H9 (cell line): ENCODE data around the gene ADAMTS17. TPM values are rescaled to one million over a fixed set of nuclear protein-coding genes. Genes with fewer than 3 reads are reported as not detected.

Source experiments
- DNase-seq: peaks from one replicate; pipeline ENCODE4 v3.0.0-alpha.2; 2017
- H2AFZ ChIP-seq: one replicate; pipeline ENCODE4 v1.6.1; 2013; ENCODE audit warnings: mild to moderate bottlenecking, low read length, control low read depth, moderate library complexity
- H2AK5ac ChIP-seq: 2 replicates; pipeline ENCODE4 v1.6.1; 2013; ENCODE audit warnings: low read length, control low read depth, mixed read lengths; ENCODE audit not compliant: insufficient read length
- H2BK120ac ChIP-seq: one replicate; pipeline ENCODE4 v1.6.1; 2013; ENCODE audit warnings: low read depth, mild to moderate bottlenecking, low read length, control low read depth, inconsistent platforms; ENCODE audit not compliant: poor library complexity, severe bottlenecking
- H2BK12ac ChIP-seq: 2 replicates; pipeline ENCODE4 v1.6.1; 2013; ENCODE audit warnings: low read length, control low read depth, mixed read lengths, low read depth; ENCODE audit not compliant: insufficient read length
- H2BK15ac ChIP-seq: 2 replicates; pipeline ENCODE4 v1.6.1; 2013; ENCODE audit warnings: low read depth, low read length, control low read depth
- H2BK20ac ChIP-seq: one replicate; pipeline ENCODE4 v1.6.1; 2013; ENCODE audit warnings: low read depth, mild to moderate bottlenecking, low read length, control low read depth, inconsistent platforms; ENCODE audit not compliant: poor library complexity, severe bottlenecking
- H2BK5ac ChIP-seq: 2 replicates; pipeline ENCODE4 v1.6.1; 2013; ENCODE audit warnings: low read length, control low read depth, mixed read lengths; ENCODE audit not compliant: insufficient read length
- H3K14ac ChIP-seq: 2 replicates; pipeline ENCODE4 v1.6.1; 2013; ENCODE audit warnings: low read length, control low read depth; ENCODE audit not compliant: insufficient read depth
- H3K18ac ChIP-seq: 2 replicates; pipeline ENCODE4 v1.6.1; 2013; ENCODE audit warnings: low read depth, mild to moderate bottlenecking, mixed read lengths, low read length, control low read depth; ENCODE audit not compliant: insufficient read length
- H3K23ac ChIP-seq: 2 replicates; pipeline ENCODE4 v1.6.1; 2013; ENCODE audit warnings: low read length, control low read depth, mixed read lengths, low read depth; ENCODE audit not compliant: insufficient read length
- H3K23me2 ChIP-seq: 2 replicates; pipeline ENCODE4 v1.6.1; 2013; ENCODE audit warnings: low read depth, mild to moderate bottlenecking, mixed read lengths, low read length, control low read depth; ENCODE audit not compliant: insufficient read length, poor library complexity, severe bottlenecking
- H3K27ac ChIP-seq: 2 replicates; pipeline ENCODE4 v1.5.1; 2013; ENCODE audit warnings: low read length, control low read depth, mixed read lengths, low read depth; ENCODE audit not compliant: insufficient read length
- H3K27me3 ChIP-seq: 2 replicates; pipeline ENCODE4 v1.6.1; 2013; ENCODE audit warnings: low read length, control low read depth, inconsistent platforms; ENCODE audit not compliant: insufficient read depth
- H3K4ac ChIP-seq: 2 replicates; pipeline ENCODE4 v1.6.1; 2013; ENCODE audit warnings: low read depth, mild to moderate bottlenecking, control low read depth, inconsistent platforms, low read length, moderate library complexity
- H3K4me1 ChIP-seq: 2 replicates; pipeline ENCODE4 v1.6.1; 2013; ENCODE audit warnings: low read length, control low read depth, inconsistent platforms; ENCODE audit not compliant: insufficient read depth
- H3K4me2 ChIP-seq: 2 replicates; pipeline ENCODE4 v1.6.1; 2013; ENCODE audit warnings: low read length, control low read depth, mixed read lengths; ENCODE audit not compliant: insufficient read length, insufficient read depth
- H3K56ac ChIP-seq: 2 replicates; pipeline ENCODE4 v1.6.1; 2013; ENCODE audit warnings: low read depth, mild to moderate bottlenecking, mixed read lengths, low read length, control low read depth; ENCODE audit not compliant: insufficient read length
- H3K79me1 ChIP-seq: 2 replicates; pipeline ENCODE4 v1.6.1; 2013; ENCODE audit warnings: low read depth, mild to moderate bottlenecking, moderate library complexity, low read length, control low read depth, inconsistent platforms; ENCODE audit not compliant: insufficient read depth, poor library complexity, severe bottlenecking
- H3K79me2 ChIP-seq: 2 replicates; pipeline ENCODE4 v1.6.1; 2013; ENCODE audit warnings: low read length, control low read depth, inconsistent platforms; ENCODE audit not compliant: insufficient read depth
- H3K9ac ChIP-seq: 2 replicates; pipeline ENCODE4 v1.6.1; 2013; ENCODE audit warnings: low read length, control low read depth, mixed read lengths; ENCODE audit not compliant: insufficient read length; ENCODE audit errors: extremely low read depth
- H3K9me3 ChIP-seq: one replicate; pipeline ENCODE4 v1.6.1; 2013; ENCODE audit warnings: low read depth, low read length, inconsistent platforms; ENCODE audit not compliant: control insufficient read depth
- H3T11ph ChIP-seq: one replicate; pipeline ENCODE4 v1.6.1; 2013; ENCODE audit warnings: mild to moderate bottlenecking, low read length, control low read depth, inconsistent platforms
- H4K20me1 ChIP-seq: one replicate; pipeline ENCODE4 v1.6.1; 2013; ENCODE audit not compliant: control insufficient read depth, insufficient read length, insufficient read depth
- H4K5ac ChIP-seq: 2 replicates; pipeline ENCODE4 v1.6.1; 2013; ENCODE audit warnings: low read depth, mild to moderate bottlenecking, mixed read lengths, low read length, control low read depth; ENCODE audit not compliant: insufficient read length
- H4K8ac ChIP-seq: replicated peaks from 2 replicates; pipeline ENCODE4 v1.6.1; 2013; ENCODE audit warnings: low read length, control low read depth, mixed read lengths, low read depth; ENCODE audit not compliant: insufficient read length
- H4K91ac ChIP-seq: 2 replicates; pipeline ENCODE4 v1.6.1; 2013; ENCODE audit warnings: low read depth, mild to moderate bottlenecking, moderate library complexity, mixed read lengths, low read length, control low read depth; ENCODE audit not compliant: insufficient read length
- H3K27ac Mint-ChIP-seq, 3 experiments: 2 replicates in 2 of 3; 3 replicates in 1 of 3; pipeline ENCODE4 v1.8.0; 2020 to 2021; ENCODE audit warnings: mixed read lengths in 3 of 3, mild to moderate bottlenecking in 1 of 3, moderate library complexity in 1 of 3
- H3K27me3 Mint-ChIP-seq: 2 replicates; pipeline ENCODE4 v1.8.0; 2021; ENCODE audit warnings: low read depth, mild to moderate bottlenecking, moderate library complexity, mixed read lengths
- H3K36me3 Mint-ChIP-seq, 3 experiments: 2 replicates in 2 of 3; 3 replicates in 1 of 3; pipeline ENCODE4 v1.8.0; 2020 to 2021; ENCODE audit warnings: low read depth in 3 of 3, mixed read lengths in 3 of 3; ENCODE audit not compliant: insufficient read depth in 1 of 3
- H3K4me1 Mint-ChIP-seq, 2 experiments: 2 replicates each; pipeline ENCODE4 v1.8.0; 2020; ENCODE audit warnings: mixed read lengths in 2 of 2
- H3K4me3 Mint-ChIP-seq, 2 experiments: 2 replicates in 1 of 2; 3 replicates in 1 of 2; pipeline ENCODE4 v1.8.0; 2020 to 2021; ENCODE audit warnings: mild to moderate bottlenecking in 2 of 2, mixed read lengths in 2 of 2, moderate library complexity in 1 of 2
- H3K9me3 Mint-ChIP-seq, 2 experiments: 2 replicates in 1 of 2; 3 replicates in 1 of 2; pipeline ENCODE4 v1.8.0; 2020; ENCODE audit warnings: mild to moderate bottlenecking in 2 of 2, mixed read lengths in 2 of 2, moderate library complexity in 1 of 2
- WGBS: extraction: QIAGEN DNeasy Blood & Tissue Kit; methylation state at CpG from one replicate; pipeline ENCODE4 v1.1.7; 2013; ENCODE audit warnings: missing lambda C conversion rate, low lambda C conversion rate, mixed read lengths; ENCODE audit not compliant: insufficient read length; ENCODE audit errors: extremely low coverage; 5-methylcytosine and 5-hydroxymethylcytosine counted together
- total RNA-seq: library from RNA; stranded (reverse); gene quantifications from 2 replicates; pipeline ENCODE4 v1.2.1, GENCODE V29; 2021
- TF ChIP-seq, protein P1 (sequence below): fragments of 200-600 bp; sonication (generic); conservative IDR thresholded peaks from 3 replicates; pipeline ENCODE4 v1.8.0; 2021; ENCODE audit warnings: antibody characterized with exemption, mild to moderate bottlenecking

Gene ADAMTS17
- total RNA-seq, 1 experiment from 2014 or later = 2.9 TPM

GRCh38 chr15:99944131-99944530, 397.6 kb downstream of the ADAMTS17 start:
- H2AK5ac ChIP-seq = no peak overlapping the region

More at GRCh38 chr15:99944131-99944530, 397.6 kb downstream of the ADAMTS17 start:
- no peak overlapping the region for H3K4me2 ChIP-seq
- no peak overlapping the region for H2BK15ac ChIP-seq
- no peak overlapping the region for H4K91ac ChIP-seq
- Mint-ChIP-seq H3K27ac (no peak overlapping the region), H3K27me3 (peaks cover 4% of the 10 kb centered on the region; the same call in 1 of the 2 replicates), H3K9me3 (peaks cover 9 to 23% of the 10 kb centered on the region in 2 experiments), H3K4me3 (no peak overlapping the region), H3K36me3 (peaks cover 0 to 7% (median 4%) of the 10 kb centered on the region in 3 experiments; a peak in 3 of 7 replicates), H3K4me1 (no peaks in the 10 kb centered on the region)
- TF ChIP-seq, protein P1, sequence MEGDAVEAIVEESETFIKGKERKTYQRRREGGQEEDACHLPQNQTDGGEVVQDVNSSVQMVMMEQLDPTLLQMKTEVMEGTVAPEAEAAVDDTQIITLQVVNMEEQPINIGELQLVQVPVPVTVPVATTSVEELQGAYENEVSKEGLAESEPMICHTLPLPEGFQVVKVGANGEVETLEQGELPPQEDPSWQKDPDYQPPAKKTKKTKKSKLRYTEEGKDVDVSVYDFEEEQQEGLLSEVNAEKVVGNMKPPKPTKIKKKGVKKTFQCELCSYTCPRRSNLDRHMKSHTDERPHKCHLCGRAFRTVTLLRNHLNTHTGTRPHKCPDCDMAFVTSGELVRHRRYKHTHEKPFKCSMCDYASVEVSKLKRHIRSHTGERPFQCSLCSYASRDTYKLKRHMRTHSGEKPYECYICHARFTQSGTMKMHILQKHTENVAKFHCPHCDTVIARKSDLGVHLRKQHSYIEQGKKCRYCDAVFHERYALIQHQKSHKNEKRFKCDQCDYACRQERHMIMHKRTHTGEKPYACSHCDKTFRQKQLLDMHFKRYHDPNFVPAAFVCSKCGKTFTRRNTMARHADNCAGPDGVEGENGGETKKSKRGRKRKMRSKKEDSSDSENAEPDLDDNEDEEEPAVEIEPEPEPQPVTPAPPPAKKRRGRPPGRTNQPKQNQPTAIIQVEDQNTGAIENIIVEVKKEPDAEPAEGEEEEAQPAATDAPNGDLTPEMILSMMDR = no peak
- H4K8ac ChIP-seq = no peak overlapping the region
- no peak overlapping the region for H3K4ac ChIP-seq
- no peaks in the 10 kb centered on the region for H3K27me3 ChIP-seq
- no peak overlapping the region for H3T11ph ChIP-seq
- no peaks in the 10 kb centered on the region for H3K4me1 ChIP-seq
- H3K9ac ChIP-seq = no peak overlapping the region
- H4K20me1 ChIP-seq = no peaks in the 10 kb centered on the region
- H3K23me2 ChIP-seq = no peaks in the 10 kb centered on the region
- no peaks in the 10 kb centered on the region for H3K9me3 ChIP-seq
- H3K27ac ChIP-seq = no peak overlapping the region
- no peak overlapping the region for H2BK120ac ChIP-seq
- DNase-seq = no peak
- H4K5ac ChIP-seq = no peak overlapping the region
- H2AFZ ChIP-seq = no peak overlapping the region
- H3K79me1 ChIP-seq = no peaks in the 10 kb centered on the region
- H3K14ac ChIP-seq = no peak overlapping the region
- no peak overlapping the region for H3K18ac ChIP-seq
- no peaks in the 10 kb centered on the region for H3K79me2 ChIP-seq
- H2BK20ac ChIP-seq = no peak overlapping the region
- H2BK5ac ChIP-seq = no peak overlapping the region
- no CpG with 5 or more reads among the region's 1 CpG for WGBS
- no peak overlapping the region for H3K56ac ChIP-seq
- H3K23ac ChIP-seq = no peak overlapping the region
- H2BK12ac ChIP-seq = no peak overlapping the region
